ENCODE data around the gene MARF1. TPM values are rescaled to one million over a fixed set of nuclear protein-coding genes. Genes with fewer than 3 reads are reported as not detected.
"Not testable (repeated sequence)": the region's sequence is repeated elsewhere in the genome, so short reads cannot be mapped to it uniquely, and the experiment has no call there.

Gene MARF1
- total and polyA plus RNA-seq, 5 donors: 15.8 to 57.3 (median 50.8) TPM

DNA sequence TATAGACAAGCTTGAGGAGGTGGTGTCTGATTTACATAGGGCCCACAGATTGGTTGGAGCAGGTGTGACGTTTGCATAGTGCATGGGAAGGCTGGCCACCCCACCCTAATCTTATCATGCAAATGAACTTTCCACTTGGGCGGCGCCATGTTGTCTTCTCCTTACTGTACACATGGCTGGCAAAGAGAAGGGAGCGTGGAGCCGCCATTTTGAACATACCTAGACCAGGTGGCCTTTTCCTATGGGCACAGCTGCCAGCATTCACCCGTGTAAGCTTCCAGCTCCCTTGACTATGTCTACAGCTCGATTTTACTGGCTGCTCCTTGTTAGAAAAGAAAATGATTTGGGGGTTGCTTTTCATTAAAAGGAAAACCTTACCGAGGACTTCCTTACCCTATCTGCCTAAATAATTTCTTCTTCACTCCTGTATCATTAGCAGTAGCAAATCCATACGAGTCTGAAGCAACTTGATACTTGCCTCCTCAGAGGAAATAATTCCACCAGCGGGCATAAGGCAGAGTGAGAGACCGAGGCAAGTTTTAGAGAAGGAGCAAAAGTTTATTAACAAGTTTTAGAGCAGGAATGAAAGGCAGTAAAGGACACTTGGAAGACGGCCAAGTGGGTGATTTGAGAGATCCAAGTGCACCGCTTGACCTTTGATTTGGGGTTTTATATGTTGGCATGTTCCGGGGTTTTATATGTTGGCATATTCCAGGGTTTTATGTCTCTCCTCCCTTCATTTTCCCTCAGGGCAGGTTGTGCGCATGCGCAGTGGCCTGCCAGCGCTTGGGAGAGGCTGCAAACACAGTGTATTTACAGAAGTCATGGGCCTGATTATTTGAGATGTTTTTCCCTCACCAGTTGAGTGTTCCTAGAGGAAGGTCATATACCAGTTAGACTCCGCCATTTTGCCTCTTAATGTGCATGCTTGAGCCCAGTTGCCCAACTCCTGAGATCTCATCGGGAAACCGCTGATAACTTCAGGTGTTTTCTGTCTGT, 65.7 kb downstream of the MARF1 start:
- no peak overlapping the region for H3K27ac ChIP-seq (ENCODE audit: low read length)
- WGBS: 95% methylated on average over 20 of the region's 20 CpGs
- H3K4me3 ChIP-seq (ENCODE audit: low read length): no peak overlapping the region
- no peak for DNase-seq
- H3K9me3 ChIP-seq (ENCODE audit: control insufficient read depth, low read length): no peaks in the 10 kb centered on the region
- peaks cover 7% of the 10 kb centered on the region for H3K4me1 ChIP-seq (ENCODE audit: control insufficient read depth, insufficient read depth, low read length)
- no peaks in the 10 kb centered on the region for H3K27me3 ChIP-seq (ENCODE audit: control insufficient read depth, insufficient read depth)
- ATAC-seq: peak in 1 of 2 donors; percentile 27
- intact Hi-C loops (cut with DNase I): no loop called here

DNA sequence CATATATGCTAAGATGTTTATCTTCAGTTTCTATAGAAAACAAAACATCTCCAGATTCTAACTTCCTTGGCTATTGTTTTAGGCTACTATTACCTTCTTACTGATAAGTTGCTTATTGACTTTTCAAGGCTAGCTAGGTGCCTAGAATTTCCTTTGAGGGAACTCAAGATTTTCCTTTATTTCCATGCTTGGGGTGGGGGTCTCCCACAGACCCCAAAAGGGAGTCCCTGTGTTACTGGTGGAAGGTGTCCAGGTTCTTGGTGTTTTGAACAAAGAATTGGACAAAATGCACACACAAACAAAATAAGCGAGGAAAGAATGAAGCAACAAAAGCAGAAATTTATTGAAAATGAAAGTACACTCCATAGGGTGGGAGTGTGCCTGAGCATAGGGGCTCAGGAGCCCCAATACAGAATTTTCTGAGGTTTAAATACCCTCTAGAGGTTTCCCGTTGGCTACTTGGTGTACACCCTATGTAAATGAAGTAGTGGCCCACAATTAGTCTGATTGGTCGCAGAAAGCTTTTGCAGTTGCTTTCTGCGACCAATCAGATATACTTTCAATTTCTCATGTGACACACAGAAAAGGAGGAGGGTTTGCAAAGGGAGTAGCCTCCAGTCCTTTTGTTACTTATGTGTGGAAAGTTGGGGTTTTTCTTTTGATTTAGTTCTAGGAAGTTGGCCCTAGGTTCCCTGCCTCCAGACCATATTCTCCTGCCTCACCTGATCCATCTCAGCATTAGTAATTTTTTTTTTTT, 67.5 kb downstream of the MARF1 start:
- Histone ChIP-seq H3K4me1 (ENCODE audit: control insufficient read depth, insufficient read depth, low read length) (no peaks in the 10 kb centered on the region), H3K9me3 (ENCODE audit: control insufficient read depth, low read length) (no peaks in the 10 kb centered on the region), H3K4me3 (ENCODE audit: low read length) (no peak overlapping the region), H3K27ac (ENCODE audit: low read length) (no peak overlapping the region), H3K27me3 (ENCODE audit: control insufficient read depth, insufficient read depth) (no peaks in the 10 kb centered on the region)
- 95% methylated on average over 4 of the region's 4 CpGs for WGBS
- DNase-seq: no peak
- ATAC-seq: no peak
- intact Hi-C loops (cut with DNase I): no loop called here

DNA sequence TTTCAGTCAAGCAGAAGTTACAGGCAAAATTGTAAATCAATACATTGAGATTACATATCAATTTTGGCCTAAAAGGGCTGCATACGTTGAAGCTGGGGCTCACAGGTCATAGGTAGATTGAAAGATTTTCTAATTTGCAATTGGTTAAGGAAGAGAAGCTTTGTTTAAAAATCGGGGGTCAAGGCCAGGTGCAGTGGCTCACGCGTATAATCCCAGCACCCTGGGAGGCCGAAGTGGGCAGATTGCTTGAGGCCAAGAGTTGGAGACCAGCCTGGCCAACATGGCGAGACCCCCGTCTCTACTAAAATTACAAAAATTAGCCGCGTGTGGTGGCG, 68.4 kb downstream of the MARF1 start:
- no peaks in the 10 kb centered on the region for H3K9me3 ChIP-seq (ENCODE audit: control insufficient read depth, low read length)
- no peak for DNase-seq
- intact Hi-C loops (cut with DNase I): no loop called here

DNA sequence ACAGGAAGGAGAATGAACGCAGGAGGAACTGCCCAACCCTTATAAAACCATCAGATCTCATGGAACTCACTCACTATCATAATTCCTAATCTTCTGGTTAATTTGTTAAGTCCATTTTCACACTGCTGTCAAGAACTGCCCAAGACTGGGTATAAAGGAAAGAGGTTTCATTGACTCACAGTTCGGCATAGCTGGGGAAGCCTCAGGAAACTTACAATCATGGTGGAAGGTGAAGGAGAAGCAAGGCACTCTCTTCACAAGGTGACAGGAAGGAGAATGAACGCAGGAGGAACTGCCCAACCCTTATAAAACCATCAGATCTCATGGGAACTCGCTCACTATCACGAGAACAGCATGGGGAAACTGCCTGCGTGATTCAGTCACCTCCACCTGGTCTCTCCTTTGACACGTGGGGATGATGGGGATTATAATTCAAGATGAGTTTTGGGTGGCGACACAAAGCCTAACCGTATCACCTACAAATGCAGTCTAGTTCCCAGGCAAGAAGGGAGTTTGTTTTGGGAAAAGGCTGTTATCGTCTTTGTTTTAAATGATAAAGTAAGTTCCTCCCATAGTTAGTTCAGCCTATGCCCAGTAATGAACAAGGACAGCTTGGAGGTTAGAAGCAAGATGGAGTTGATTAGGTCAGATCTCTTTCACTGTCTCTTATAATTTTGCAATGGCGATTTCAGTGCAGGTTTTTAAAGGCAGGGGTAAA, 68.9 kb downstream of the MARF1 start:
- ATAC-seq; H3K4me1 ChIP-seq (ENCODE audit: control insufficient read depth, insufficient read depth, low read length); H3K27ac ChIP-seq (ENCODE audit: low read length); intact Hi-C loops (cut with DNase I); H3K9me3 ChIP-seq (ENCODE audit: control insufficient read depth, low read length); H3K4me3 ChIP-seq (ENCODE audit: low read length); DNase-seq; H3K27me3 ChIP-seq (ENCODE audit: control insufficient read depth, insufficient read depth): not testable (repeated sequence)
- WGBS: 94% methylated on average over 11 of the region's 11 CpGs

More for the DNA sequence above, 68.4 kb downstream of the MARF1 start:
- Histone ChIP-seq H3K27ac (ENCODE audit: low read length) (no peak overlapping the region), H3K27me3 (ENCODE audit: control insufficient read depth, insufficient read depth) (no peaks in the 10 kb centered on the region), H3K4me1 (ENCODE audit: control insufficient read depth, insufficient read depth, low read length) (no peaks in the 10 kb centered on the region), H3K4me3 (ENCODE audit: low read length) (no peak overlapping the region)
- 98% methylated on average over 10 of the region's 10 CpGs for WGBS
- ATAC-seq: no peak

DNA sequence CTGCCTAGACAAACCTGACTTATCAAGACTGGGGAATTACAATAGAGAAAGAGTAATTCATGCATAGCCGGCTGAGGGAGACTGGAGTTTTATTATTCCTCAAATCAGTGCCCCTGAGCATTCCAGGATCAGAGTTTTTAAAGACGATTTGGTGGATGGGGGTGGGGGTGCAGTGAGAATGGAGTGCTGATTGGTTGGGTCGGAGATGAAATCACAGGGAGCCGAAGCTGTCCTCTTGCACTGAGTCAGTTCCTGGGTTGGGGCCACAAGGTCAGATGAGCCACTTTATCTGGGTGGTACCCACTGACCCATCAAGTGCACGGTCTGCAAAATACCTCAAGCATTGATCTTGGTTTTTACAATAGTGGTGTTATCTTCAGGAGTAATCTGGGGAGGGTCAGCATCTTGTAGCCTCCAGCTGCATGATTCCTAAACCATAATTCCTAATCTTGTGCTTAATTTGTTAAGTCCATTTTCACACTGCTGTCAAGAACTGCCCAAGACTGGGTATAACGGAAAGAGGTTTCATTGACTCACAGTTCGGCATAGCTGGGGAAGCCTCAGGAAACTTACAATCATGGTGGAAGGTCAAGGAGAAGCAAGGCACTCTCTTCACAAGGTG, 69.6 kb downstream of the MARF1 start:
- Histone ChIP-seq H3K27ac (ENCODE audit: low read length) (no peak overlapping the region), H3K27me3 (ENCODE audit: control insufficient read depth, insufficient read depth) (no peaks in the 10 kb centered on the region), H3K9me3 (ENCODE audit: control insufficient read depth, low read length) (no peaks in the 10 kb centered on the region), H3K4me1 (ENCODE audit: control insufficient read depth, insufficient read depth, low read length) (no peaks in the 10 kb centered on the region), H3K4me3 (ENCODE audit: low read length) (no peak overlapping the region)
- DNase-seq (no peak), ATAC-seq (no peak)
- WGBS: 90% methylated on average over 7 of the region's 7 CpGs
- intact Hi-C loops (cut with DNase I): no loop called here

DNA sequence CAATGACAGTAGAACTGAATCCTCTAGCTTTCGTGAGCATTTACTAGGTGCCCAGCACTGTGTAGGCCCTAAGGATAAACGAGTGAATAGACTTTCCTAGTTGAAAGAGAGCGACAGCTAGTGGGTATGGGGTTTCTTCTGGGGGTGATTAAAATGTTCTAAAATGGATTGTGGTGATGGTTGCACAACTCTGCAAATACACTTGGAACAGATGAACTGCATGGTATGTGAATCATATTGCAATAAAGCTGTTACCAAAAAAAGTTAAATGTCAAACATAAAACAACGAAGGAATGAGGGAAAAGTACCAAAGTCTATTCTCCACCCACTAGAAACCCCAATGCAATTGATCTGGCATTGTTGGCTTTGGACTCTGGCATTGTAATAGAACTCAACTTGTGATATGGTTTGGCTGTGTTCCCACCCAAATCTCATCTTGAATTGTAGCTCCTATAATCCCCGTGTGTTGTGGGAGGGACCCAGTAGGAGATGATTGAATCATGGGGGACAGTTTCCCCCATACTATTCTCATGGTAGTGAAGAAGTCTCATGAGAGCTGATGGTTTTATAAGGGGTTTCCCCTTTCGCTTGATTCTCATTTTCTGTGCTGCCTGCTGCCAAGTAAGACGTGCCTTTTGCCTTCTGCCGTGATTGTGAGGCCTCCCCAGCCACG, 70.5 kb downstream of the MARF1 start:
- H3K9me3 ChIP-seq (ENCODE audit: control insufficient read depth, low read length): no peaks in the 10 kb centered on the region
- no peaks in the 10 kb centered on the region for H3K4me1 ChIP-seq (ENCODE audit: control insufficient read depth, insufficient read depth, low read length)
- ATAC-seq (no peak), DNase-seq (no peak)
- intact Hi-C loops (cut with DNase I): no loop called here
- 57% methylated on average over 9 of the region's 9 CpGs for WGBS
- no peaks in the 10 kb centered on the region for H3K27me3 ChIP-seq (ENCODE audit: control insufficient read depth, insufficient read depth)
- no peak overlapping the region for H3K4me3 ChIP-seq (ENCODE audit: low read length)
- no peak overlapping the region for H3K27ac ChIP-seq (ENCODE audit: low read length)

DNA sequence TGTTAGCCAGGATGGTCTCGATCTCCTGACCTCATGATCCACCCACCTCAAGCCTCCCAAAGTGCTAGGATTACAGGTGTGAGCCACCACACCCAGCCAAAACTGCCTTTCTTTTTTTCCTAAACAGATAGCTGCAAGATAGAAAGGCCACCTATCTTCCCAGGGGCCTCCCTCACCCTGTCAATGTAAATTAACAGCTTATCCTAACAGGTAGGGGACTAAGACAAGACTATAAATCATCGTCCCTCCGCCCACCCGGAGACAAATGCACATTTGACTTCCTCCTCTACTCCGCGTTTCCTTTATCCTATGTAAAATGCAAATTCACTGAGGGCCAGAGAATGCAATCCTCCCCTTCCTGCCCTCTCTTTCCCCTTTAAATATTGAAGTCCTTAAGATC, 71.4 kb downstream of the MARF1 start:
- Histone ChIP-seq H3K4me1 (ENCODE audit: control insufficient read depth, insufficient read depth, low read length) (no peaks in the 10 kb centered on the region), H3K9me3 (ENCODE audit: control insufficient read depth, low read length) (no peaks in the 10 kb centered on the region), H3K27me3 (ENCODE audit: control insufficient read depth, insufficient read depth) (no peaks in the 10 kb centered on the region), H3K4me3 (ENCODE audit: low read length) (no peak overlapping the region), H3K27ac (ENCODE audit: low read length) (no peak overlapping the region)
- intact Hi-C loops (cut with DNase I): no loop called here
- ATAC-seq (no peak), DNase-seq (no peak)
- 83% methylated on average over 6 of the region's 6 CpGs for WGBS

DNA sequence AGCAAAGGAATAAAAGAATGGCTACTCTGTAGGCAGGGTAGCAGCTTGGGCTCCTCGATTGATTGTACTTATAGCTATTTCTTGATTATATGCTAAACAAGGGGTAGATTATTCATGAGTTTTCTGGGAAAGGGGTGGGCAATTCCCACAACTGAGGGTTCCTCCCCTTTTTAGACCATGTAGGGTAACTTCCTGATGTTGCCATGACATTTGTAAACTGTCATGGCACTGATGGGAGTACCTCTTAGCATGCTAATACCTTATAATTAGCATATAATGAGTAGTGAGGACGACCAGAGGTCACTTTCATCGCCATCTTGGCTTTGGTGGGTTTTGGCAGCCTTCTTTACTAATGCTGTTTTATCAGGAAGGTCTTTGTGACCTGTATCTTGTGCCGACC, 72.3 kb downstream of the MARF1 start:
- H3K9me3 ChIP-seq (ENCODE audit: control insufficient read depth, low read length); H3K27ac ChIP-seq (ENCODE audit: low read length); H3K4me3 ChIP-seq (ENCODE audit: low read length); intact Hi-C loops (cut with DNase I); H3K27me3 ChIP-seq (ENCODE audit: control insufficient read depth, insufficient read depth); ATAC-seq; H3K4me1 ChIP-seq (ENCODE audit: control insufficient read depth, insufficient read depth, low read length); DNase-seq: not testable (repeated sequence)
- WGBS: 72% methylated on average over 4 of the region's 4 CpGs

DNA sequence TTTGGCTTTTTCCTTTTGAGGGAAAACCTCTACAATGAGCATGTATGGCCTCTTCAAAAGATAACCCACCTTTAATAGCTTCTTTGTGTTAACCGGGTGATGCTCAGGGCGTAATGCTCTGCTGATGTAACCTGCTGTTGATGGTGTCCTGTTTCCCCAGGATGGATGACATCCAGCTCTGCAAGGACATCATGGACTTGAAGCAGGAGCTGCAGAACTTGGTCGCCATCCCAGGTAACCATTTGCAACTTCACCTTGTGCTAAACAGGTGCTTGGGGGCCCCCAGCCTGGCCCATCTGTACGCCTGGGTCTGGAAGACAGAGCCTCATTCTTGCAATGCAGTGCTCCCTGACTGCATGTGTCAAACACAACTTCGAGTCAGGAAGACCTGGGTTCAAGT, 75.1 kb downstream of the MARF1 start:
- intact Hi-C loops (cut with DNase I): no loop called here
- Histone ChIP-seq H3K27me3 (ENCODE audit: control insufficient read depth, insufficient read depth) (no peaks in the 10 kb centered on the region), H3K4me3 (ENCODE audit: low read length) (no peak overlapping the region), H3K4me1 (ENCODE audit: control insufficient read depth, insufficient read depth, low read length) (no peaks in the 10 kb centered on the region), H3K9me3 (ENCODE audit: control insufficient read depth, low read length) (no peaks in the 10 kb centered on the region), H3K27ac (ENCODE audit: low read length) (no peak overlapping the region)
- DNase-seq: no peak
- no peak for ATAC-seq
- WGBS: 96% methylated on average over 5 of the region's 5 CpGs

DNA sequence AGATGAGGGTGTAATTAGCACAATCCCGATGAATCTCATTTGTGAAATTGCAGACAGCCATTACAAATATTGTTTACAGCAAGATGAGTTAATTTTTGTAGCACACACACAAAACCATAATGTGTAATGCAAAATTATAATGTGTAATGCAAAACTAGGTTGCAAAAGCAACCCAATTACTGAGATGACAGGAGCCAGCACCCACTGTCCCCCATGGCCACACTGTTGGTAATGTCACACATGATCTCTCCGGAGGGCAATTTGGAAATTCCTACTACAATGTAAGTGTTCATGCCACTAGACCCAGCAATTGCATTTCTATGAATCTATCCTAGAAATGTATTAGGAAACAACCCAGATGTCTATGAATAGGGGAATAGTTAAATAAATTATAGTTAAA, 76.9 kb downstream of the MARF1 start:
- no peak for ATAC-seq
- H3K27ac ChIP-seq (ENCODE audit: low read length): no peak overlapping the region
- H3K4me1 ChIP-seq (ENCODE audit: control insufficient read depth, insufficient read depth, low read length): no peaks in the 10 kb centered on the region
- WGBS: 95% methylated on average over 2 of the region's 2 CpGs
- DNase-seq: no peak
- no peaks in the 10 kb centered on the region for H3K9me3 ChIP-seq (ENCODE audit: control insufficient read depth, low read length)
- intact Hi-C loops (cut with DNase I): no loop called here
- no peak overlapping the region for H3K4me3 ChIP-seq (ENCODE audit: low read length)
- no peaks in the 10 kb centered on the region for H3K27me3 ChIP-seq (ENCODE audit: control insufficient read depth, insufficient read depth)
